Brain pericyte (primary cell): ENCODE results near the gene TUBA4A.
"Not testable (repeated sequence)": the region's sequence is repeated elsewhere in the genome, so short reads cannot be mapped to it uniquely, and the experiment has no call there.

Source experiments
- DNase-seq: peaks from one replicate; pipeline ENCODE4 v3.0.0-alpha.2; 2012; ENCODE audit warnings: low read depth, low spot score

Gene TUBA4A

GRCh38 chr2:219268294-219268693 is 14.6 kb upstream of the TUBA4A start:
- DNase-seq, result no peak

DNA sequence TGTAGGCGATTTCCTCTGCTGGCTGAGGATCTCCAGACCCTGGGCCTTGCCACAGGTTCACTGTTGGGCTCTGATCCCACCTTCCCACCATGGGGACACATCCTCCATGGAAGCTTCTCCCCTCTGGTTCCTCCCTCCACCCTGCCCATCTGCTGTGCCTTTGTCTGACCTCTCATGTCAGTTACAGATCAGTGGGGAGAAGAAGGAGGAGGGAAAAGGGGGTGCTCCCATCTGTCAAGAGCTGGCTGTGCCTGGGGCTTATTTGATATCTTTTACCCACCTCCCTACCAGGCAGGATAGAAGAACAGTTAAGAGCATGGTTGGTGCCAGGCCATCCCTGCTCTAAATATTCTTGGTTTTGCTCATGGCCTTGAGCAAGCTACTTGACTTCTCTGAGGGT is 13.2 kb upstream of the TUBA4A start:
- no peak for DNase-seq

DNA sequence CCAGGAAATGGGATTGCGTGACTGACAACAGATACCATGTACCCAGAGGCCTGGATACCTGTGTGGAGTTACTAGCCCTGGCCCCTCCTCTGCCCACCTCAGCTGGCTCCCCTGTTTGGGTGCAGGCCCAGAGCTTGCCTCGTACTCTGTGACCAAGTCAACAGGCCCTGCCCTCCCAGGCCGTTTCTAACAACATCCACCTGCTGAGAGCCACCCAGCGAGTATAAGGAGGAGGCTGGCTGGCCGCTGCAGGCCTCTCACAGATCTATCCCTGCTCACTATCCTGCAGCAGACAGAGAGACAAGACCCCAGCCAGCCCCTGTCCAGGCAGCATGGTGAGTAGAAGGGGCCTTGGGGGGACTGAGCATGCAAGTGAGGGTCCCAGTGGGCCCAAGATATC is 12.5 kb upstream of the TUBA4A start:
- no peak for DNase-seq

- no peak for DNase-seq
Measured at GRCh38 chr2:219261024-219261855, 7.5 kb upstream of the TUBA4A start.

GRCh38 chr2:219258942-219259341 is 5.2 kb upstream of the TUBA4A start:
- DNase-seq, result not testable (repeated sequence)

GRCh38 chr2:219254590-219255201 is 978 bp upstream of the TUBA4A start:
- no peak for DNase-seq

DNA sequence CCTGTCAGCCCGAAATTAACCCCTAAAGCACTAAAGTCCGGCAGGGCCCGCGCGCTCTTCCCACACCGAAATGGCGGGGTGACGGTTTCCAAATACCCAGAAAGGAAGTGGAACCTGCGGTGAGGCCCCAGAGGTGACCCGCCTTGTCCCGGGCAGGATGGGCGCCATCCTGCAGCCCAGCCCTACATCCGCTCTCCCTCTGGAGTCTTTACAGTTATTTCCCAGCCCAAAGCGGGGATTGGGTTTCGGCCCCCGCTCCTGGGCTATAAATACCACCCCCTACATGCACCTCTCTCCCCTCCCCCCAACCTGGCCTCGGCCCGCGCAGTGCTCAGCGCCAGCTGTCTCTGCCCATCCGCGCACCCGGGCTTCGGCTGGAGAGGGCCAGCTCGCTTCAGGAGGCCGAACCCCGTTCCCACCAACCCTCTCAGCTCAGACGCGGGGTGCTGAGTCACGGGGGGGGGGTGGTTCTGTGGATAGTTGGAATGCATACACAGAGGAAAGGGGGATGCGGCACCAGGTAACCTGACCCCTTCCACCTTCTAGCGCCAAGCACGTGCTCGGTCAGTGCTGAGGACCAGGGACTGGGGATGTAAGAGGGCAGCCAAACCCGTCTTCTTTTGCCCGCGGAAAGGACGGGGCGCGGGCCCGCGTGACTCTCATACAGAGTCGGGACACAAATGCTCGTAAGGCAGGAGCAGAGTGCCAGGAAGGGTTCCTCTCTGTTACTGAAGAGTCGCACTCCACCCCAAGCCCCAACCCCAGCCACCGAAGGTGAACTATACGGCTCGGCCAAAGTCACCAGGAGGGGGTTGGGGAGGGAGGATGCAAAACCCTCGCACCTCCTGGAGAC is 592 bp downstream of the TUBA4A start, which contains the start of gene TUBA4B:
TSS of gene TUBA4B (plus strand) at position 344 of the 853 bp plus-strand sequence. CDS start at position 509, 165 bp downstream.
- no peak for DNase-seq

- DNase-seq, result no peak
Measured at GRCh38 chr2:219252570-219252899, 1.2 kb downstream of the TUBA4A start.

GRCh38 chr2:219252084-219252483 is 1.6 kb downstream of the TUBA4A start:
- DNase-seq, result no peak

- no peak for DNase-seq
Measured at GRCh38 chr2:219251656-219252055, 2.1 kb downstream of the TUBA4A start.

DNA sequence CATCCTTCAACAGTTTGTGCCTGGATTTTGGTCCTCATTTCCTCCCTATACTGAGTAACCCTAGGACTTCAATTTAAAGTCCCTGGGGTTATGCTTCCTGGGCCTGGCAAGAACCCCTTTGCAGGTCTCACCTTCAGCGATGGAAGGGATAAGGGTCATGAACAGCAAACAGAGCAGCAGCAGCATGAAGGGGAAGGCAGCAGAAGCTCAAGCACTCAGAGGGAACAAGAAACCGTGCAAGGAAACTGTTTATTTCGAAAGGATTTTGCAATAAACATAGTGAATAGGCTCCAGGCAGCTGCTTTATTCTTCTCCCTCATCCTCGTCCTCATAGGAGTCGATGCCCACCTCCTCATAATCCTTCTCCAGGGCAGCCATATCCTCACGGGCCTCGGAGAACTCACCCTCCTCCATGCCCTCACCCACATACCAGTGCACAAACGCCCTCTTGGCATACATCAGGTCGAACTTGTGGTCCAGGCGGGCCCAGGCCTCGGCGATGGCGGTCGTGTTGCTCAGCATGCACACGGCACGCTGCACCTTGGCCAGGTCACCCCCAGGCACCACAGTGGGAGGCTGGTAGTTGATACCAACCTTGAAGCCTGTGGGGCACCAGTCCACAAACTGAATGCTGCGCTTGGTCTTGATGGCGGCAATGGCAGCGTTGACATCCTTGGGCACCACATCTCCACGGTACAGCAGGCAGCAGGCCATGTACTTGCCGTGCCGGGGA is 3.5 kb downstream of the TUBA4A start:
- no peak for DNase-seq

- DNase-seq, result peak; percentile 21
Measured at GRCh38 chr2:219249203-219249980, 4.3 kb downstream of the TUBA4A start.

GRCh38 chr2:219248845-219249202 is 4.9 kb downstream of the TUBA4A start:
- DNase-seq, result no peak

DNA sequence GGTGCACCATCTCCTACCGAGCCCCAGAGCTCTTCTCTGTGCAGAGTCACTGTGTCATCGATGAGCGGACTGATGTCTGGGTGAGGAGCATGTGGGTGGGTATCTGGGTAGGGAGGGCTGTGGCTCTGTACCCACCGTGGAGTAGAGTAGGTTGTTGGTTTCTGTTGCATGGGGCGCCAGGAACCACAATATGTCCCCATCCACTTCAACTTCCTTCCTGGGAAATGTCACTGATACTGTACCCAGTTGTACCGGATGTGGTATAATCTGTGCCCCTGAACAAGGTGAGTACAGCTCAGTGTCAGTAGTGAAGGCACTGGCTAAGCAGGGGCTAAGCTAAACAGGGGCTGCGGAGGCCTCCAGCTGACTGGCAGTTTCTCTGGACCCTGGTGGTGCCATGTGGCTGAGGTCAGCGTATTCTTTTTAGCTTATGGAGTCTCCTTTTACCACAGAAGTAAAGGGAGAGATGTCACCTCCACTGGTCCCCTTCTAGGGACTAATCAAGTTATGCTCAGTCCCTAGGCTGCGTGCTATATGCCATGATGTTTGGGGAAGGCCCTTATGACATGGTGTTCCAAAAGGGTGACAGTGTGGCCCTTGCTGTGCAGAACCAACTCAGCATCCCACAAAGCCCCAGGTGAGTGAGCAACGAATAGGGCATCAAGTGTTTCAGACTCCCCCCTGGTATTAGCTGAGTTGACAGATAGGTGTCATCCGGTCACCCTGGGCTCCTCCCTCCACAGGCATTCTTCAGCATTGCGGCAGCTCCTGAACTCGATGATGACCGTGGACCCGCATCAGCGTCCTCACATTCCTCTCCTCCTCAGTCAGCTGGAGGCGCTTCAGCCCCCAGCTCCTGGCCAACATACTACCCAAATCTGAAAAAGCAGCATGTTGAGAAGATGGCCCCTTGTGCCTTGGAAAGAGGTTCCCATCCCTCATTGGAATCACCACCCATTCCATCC is 5.8 kb downstream of the TUBA4A start:
- no peak for DNase-seq

DNA sequence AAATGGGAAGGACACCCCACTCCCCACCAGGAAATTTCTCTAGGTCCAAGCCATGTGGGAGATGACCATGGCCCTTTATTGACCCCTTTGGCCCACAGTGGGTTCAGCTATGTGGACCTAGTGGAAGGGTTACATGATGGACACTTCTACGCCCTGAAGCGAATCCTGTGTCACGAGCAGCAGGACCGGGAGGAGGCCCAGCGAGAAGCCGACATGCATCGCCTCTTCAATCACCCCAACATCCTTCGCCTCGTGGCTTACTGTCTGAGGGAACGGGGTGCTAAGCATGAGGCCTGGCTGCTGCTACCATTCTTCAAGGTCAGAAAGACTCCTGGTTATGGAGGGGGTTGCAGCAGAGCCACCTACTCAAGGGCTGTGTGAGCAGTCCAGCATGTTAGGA is 7.2 kb downstream of the TUBA4A start:
- no peak for DNase-seq

GRCh38 chr2:219245899-219246230 is 7.9 kb downstream of the TUBA4A start:
- DNase-seq, result no peak

DNA sequence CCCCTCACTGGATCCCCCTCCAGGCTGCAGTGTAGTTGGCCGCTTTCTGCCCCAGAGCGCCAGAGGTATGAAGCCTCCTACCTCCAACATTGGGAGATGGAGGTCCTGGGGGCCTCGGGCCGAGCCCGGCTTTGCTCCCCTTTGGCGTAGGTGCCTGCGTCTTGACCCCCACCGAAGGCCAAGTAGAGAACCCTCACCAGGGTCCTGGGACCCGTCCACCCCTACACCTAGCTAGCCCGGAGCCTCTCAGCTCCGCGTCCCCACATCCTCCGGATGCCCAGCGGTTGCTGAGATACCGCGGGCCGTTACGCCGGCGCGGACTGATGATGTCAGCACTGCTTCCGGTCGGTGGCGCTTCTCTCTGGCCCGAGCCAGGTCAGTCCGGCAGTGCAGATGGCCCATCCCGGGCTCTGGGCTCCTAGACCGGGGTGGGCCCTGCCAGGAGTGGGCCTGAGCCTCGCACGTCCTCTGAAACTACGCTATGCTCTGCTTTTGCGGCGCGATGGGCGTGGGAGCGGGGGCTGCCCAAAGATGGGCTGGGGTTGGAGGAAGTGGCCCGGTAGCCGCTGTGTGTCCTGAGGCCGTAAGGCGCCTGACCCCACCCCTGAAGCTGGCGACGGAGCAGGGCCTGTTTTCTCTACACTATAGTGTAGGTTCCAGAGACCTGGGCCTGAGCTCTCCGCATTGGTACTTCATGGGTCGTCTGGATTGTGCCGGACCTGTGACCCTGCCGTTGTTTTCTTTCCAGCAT is 8.4 kb downstream of the TUBA4A start, which contains the start of the genes GLB1L and STK16:
TSS of gene GLB1L (minus strand) at position 297 of the 751 bp plus-strand sequence. CDS start 1,871 bp downstream, outside the sequence.
TSS of gene STK16 (plus strand) at position 332 of the 751 bp plus-strand sequence. CDS start 521 bp downstream, outside the sequence.
- DNase-seq, result peak; percentile 80

- no peak for DNase-seq
Measured at GRCh38 chr2:219244789-219245147, 8.9 kb downstream of the TUBA4A start.

DNA sequence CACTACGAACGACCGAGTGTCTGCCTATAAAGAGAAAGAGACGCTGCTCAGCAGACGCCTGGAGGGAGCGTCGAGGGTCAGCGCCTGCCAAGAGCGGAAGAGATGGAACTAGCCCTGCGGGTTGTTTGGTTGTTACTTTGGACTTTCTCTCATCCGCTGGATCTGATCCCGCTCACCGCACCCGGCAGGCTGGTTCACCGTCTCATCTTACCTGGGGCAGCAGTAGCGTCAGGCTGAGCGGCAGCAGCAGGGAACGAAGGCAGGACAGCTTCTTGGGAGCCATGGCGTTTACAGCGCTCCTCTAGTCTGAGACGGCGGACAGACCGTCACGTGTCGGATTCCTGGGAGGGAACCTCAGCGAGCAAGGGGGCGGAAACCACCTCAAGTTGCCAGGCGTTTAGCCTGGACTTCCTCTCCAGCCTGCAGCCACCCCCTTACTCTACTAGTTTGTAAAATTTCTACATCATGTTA is 10.4 kb downstream of the TUBA4A start:
- DNase-seq, result no peak
